Neutrophil (primary cell): Measurements from ENCODE around the gene CCR6.

Experiments
- H3K27ac ChIP-seq: fragments of 200-600 bp; sonication (generic); 2 replicates; pipeline ENCODE4 v1.5.1; 2016; ENCODE audit warnings: mild to moderate bottlenecking, moderate library complexity
- H3K27me3 ChIP-seq: fragments of 200-600 bp; sonication (generic); 2 replicates; pipeline ENCODE4 v1.6.0; 2016; ENCODE audit warnings: mild to moderate bottlenecking
- H3K36me3 ChIP-seq: fragments of 200-600 bp; sonication (generic); 2 replicates; pipeline ENCODE4 v1.5.1; 2017
- H3K4me1 ChIP-seq, 2 experiments: fragments of 200-600 bp in 1 of 2; sonication (generic) in 1 of 2; 1 replicate in 1 of 2; 2 replicates in 1 of 2; pipeline versions ENCODE4 v1.5.1 to v1.6.1; 2013 to 2016; ENCODE audit warnings: low read depth in 1 of 2, low read length in 1 of 2, mild to moderate bottlenecking in 1 of 2, moderate library complexity in 1 of 2; ENCODE audit not compliant: control insufficient read depth in 1 of 2, insufficient read depth in 1 of 2
- H3K4me3 ChIP-seq, 2 experiments: fragments of 200-600 bp in 1 of 2; sonication (generic) in 1 of 2; 1 replicate in 1 of 2; 2 replicates in 1 of 2; pipeline ENCODE4 v1.5.1; 2013 to 2016; ENCODE audit warnings: low read depth in 1 of 2, low read length in 1 of 2, mild to moderate bottlenecking in 1 of 2, moderate library complexity in 1 of 2
- H3K9me3 ChIP-seq: fragments of 200-600 bp; sonication (generic); 2 replicates; pipeline ENCODE4 v1.5.1; 2016
- TF ChIP-seq, protein P1 (sequence below): fragments of 200-600 bp; sonication (generic); IDR thresholded peaks from 2 replicates; pipeline ENCODE4 v1.5.1; 2016; ENCODE audit warnings: antibody characterized with exemption

The CCR6 gene

DNA sequence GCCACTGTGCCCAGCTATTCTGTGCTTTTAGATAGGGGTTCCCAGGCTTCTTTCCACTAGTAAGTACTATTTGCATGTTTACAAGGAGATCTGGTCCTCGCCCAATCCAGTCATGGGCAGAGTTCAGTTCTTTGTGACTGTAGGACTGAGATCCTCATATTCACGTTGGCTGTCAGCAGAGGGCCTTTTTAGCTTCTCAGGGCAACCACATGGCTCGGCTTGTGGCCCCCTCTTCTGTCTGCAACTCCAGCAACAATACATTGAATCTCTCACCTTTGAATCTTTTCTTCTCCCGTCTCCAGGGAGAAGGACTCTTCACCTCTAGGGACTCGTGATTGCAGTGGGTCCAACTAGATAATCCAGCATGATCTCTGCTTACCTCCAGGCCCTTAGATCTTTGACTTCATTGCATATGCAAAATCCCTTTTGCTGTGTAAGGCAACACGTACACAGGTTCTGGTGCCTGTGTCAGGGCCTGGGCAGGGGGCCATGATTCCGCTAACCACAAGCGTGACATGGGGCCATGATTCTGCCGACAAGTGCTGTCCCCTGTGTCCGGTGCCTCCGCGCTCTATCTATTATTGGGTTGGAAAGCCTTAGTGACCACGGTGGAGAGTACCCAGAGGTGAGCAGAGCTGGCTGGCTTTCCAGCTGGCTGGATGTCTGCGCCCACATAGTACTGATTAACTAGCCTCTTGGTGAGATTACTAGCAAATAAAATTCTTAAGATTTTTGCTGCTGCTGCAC lies 5.1 kb downstream of the CCR6 start:
- Histone ChIP-seq H3K36me3 (no peaks in the 10 kb centered on the region), H3K27ac (no peak overlapping the region), H3K27me3 (no peaks in the 10 kb centered on the region), H3K4me3 (no peak overlapping the region), H3K9me3 (no peaks in the 10 kb centered on the region), H3K4me1 (peaks cover 0 to 3% of the 10 kb centered on the region in 2 experiments)
- TF ChIP-seq, protein P1, sequence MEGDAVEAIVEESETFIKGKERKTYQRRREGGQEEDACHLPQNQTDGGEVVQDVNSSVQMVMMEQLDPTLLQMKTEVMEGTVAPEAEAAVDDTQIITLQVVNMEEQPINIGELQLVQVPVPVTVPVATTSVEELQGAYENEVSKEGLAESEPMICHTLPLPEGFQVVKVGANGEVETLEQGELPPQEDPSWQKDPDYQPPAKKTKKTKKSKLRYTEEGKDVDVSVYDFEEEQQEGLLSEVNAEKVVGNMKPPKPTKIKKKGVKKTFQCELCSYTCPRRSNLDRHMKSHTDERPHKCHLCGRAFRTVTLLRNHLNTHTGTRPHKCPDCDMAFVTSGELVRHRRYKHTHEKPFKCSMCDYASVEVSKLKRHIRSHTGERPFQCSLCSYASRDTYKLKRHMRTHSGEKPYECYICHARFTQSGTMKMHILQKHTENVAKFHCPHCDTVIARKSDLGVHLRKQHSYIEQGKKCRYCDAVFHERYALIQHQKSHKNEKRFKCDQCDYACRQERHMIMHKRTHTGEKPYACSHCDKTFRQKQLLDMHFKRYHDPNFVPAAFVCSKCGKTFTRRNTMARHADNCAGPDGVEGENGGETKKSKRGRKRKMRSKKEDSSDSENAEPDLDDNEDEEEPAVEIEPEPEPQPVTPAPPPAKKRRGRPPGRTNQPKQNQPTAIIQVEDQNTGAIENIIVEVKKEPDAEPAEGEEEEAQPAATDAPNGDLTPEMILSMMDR = no peak

DNA sequence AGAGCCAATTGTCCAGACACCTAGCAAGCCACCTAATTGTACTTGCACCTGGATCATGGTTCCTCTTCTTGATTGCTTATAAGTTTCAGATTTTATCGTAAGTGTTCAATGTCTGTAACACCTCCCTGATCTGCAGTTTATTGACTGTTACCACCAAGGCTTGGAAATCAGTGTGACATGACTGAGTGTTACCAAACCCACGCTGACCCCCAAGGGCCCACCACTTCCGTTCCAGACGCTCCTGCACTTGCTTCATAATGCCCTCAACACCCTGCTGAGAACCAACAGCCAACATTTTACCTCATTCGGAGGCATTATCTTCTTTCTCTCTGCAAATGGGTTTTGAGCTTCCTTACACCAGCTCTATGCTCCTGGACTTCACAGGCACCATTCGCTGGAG lies 6.3 kb downstream of the CCR6 start:
- Histone ChIP-seq H3K36me3 (no peaks in the 10 kb centered on the region), H3K4me1 (peaks cover 0 to 3% of the 10 kb centered on the region in 2 experiments), H3K27ac (no peak overlapping the region), H3K4me3 (no peak overlapping the region), H3K27me3 (no peaks in the 10 kb centered on the region), H3K9me3 (no peaks in the 10 kb centered on the region)
- TF ChIP-seq, protein P1 = no peak

DNA sequence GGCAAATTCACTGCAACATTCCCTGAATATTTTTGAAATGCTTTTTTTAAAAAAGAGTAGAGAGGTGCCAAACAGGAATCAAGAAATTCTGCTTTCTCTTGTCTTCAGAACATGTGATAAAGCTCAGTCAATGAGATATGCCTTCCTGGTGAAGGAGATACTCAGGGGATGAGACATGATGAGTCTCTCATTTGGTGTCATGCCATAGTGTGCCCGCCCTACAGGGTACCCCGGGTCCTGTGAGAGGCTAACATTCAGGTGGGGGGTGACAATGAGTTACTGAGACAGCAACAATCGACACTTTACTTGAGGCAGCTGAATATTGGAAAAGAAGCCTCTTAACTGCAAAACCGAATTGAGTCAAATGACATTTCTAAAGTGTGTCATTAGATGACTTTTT lies 6.7 kb downstream of the CCR6 start:
- Histone ChIP-seq H3K36me3 (no peaks in the 10 kb centered on the region), H3K9me3 (no peaks in the 10 kb centered on the region), H3K27ac (no peak overlapping the region), H3K27me3 (no peaks in the 10 kb centered on the region), H3K4me3 (no peak overlapping the region), H3K4me1 (peaks cover 0 to 3% of the 10 kb centered on the region in 2 experiments)
- TF ChIP-seq, protein P1 = no peak

DNA sequence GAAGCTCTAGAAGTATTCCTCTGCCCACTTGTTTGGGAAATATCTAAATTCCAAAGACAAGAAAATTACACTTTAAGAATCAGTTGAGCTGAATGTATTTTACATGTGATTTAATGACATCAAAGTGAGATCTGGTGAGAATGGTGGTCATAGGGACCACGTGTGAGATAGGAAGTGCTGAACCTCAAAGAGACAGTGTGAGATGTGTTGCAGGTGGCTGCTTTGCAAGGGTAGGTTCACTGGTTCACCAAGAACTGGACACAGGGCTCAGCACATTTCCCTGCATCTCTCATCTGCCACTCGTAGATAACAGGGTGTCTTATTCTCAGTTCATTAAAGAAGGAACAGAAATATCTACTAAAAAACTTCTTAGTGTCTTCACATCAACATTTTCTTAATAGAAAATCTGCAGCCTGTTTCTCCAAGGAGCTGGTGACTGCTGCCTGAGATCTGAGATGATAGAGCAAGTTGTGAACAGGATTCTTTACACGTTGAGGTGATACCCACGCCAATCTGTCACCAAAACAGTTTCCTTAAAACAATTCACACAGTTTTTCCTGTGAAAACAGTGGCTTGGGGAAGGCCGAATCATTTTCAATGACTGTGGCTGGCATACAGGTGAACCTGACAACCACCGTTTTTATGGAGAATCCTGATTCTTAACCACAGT lies 7.2 kb downstream of the CCR6 start:
- Histone ChIP-seq H3K9me3 (no peaks in the 10 kb centered on the region), H3K27ac (no peak overlapping the region), H3K4me3 (no peak overlapping the region), H3K27me3 (no peaks in the 10 kb centered on the region), H3K36me3 (no peaks in the 10 kb centered on the region), H3K4me1 (peaks cover 0 to 3% of the 10 kb centered on the region in 2 experiments)
- TF ChIP-seq, protein P1 = no peak

DNA sequence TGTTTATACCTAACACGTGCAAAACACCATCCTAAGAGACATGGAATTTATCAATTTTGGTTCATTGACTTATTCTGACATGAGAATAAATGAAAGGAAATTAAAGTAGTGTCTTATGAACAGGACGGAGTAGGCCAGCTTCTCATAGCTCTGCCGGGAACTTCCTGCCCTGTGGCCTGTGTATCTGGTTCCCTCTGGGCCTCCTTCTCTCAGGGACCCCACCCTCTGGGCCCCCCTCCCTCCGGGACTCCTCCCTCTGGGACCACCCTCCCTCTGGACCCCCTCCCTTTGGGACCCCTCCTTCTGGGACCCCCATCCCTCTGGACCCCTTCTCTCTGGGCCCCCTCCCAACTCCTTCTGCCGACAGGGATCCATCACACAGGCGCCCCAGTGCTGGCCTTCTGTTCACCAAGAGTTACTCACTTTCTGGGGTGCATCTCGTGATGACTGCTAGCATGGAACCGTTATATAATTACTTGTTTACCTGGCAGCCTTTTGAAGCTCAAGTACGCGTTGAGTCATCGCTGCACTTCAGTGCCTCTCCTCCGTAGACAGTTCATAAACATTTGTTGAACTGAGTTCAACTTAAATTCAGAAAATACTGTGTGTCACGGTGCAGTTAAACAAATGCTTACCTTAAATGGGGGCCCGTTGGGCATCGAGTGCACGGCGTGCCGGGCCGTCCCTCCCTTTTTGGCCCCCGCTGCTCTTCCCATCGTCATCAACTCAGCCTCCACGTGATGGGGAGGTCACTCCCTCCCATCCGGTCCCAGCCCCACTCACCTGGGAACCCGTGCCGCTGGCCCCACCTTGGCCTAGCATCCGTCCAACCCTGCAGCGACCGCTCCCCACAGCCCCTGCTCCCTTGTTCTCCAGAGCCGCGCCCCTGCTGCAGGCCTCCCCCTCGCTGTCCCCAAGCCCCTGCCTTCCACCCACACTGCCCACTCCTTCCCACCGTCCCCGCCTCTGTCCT lies 8.1 kb downstream of the CCR6 start:
- no peak overlapping the region for H3K4me3 ChIP-seq
- H3K27ac ChIP-seq = no peak overlapping the region
- H3K4me1 ChIP-seq = no peaks in the 10 kb centered on the region
- no peaks in the 10 kb centered on the region for H3K9me3 ChIP-seq
- TF ChIP-seq, protein P1 = no peak
- no peaks in the 10 kb centered on the region for H3K27me3 ChIP-seq
- no peaks in the 10 kb centered on the region for H3K36me3 ChIP-seq
